ENCODE results near the gene SUDS3. TPM values are rescaled to one million over a fixed set of nuclear protein-coding genes. Genes with fewer than 3 reads are reported as not detected.

Gene SUDS3
- total and polyA plus RNA-seq, 4 donors = 6.7 to 22.8 (median 12.3) TPM

DNA sequence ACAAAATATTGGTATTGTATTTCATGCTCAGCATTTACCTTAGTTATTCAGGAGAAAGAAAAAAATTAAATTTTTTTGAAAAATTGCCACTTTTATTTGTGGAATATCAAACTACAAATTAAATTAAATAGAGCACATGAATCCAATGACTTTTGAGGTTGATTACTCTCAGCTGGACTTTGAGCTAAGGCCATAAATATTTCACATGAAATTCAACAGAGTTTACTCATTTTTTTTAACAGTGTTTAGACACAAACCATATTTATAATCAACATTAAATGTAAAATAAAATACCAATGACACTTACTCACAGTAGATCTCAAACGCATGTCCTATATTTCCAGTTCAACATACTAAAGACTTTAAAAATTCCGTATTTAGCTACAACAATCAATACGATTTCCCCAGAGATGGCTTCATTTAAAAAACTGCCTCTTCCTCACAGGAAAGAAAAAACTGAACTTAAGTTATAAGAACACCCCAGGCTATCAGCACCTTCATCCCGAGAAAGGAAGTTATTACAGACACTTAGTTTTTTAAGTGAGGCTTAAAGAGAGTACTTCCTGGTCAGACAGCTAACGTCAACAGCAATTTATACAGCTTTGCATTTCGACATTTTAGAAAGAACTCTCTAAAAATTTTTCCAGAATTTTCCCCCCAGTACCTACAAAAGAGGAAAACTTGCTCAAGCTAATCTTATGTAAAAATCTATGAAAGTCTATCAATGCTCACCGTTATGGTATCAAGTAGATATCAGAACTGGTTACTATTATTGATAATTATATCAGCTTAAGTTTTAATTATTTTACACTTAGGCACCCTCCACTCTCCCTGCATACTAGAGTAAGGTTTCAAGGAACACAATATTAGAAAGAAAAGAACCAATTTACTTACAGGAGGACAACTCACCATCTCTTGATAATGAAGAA lies 17.5 kb upstream of the SUDS3 start:
- H3K9me3 ChIP-seq (ENCODE audit: control insufficient read depth in 4 of 4, low read length in 3 of 4) = no peaks in the 10 kb centered on the region
- no peak for TF ChIP-seq FOXA2 (IDR thresholded peaks at IDR 0.05)
- no peak for TF ChIP-seq NR2F2 (IDR thresholded peaks at IDR 0.05)
- TF ChIP-seq, protein P1, sequence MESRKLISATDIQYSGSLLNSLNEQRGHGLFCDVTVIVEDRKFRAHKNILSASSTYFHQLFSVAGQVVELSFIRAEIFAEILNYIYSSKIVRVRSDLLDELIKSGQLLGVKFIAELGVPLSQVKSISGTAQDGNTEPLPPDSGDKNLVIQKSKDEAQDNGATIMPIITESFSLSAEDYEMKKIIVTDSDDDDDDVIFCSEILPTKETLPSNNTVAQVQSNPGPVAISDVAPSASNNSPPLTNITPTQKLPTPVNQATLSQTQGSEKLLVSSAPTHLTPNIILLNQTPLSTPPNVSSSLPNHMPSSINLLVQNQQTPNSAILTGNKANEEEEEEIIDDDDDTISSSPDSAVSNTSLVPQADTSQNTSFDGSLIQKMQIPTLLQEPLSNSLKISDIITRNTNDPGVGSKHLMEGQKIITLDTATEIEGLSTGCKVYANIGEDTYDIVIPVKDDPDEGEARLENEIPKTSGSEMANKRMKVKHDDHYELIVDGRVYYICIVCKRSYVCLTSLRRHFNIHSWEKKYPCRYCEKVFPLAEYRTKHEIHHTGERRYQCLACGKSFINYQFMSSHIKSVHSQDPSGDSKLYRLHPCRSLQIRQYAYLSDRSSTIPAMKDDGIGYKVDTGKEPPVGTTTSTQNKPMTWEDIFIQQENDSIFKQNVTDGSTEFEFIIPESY (IDR thresholded peaks at IDR 0.05) = no peak
- no peak for TF ChIP-seq TAF1 (conservative IDR thresholded peaks at IDR 0.05)
- no peak for TF ChIP-seq RXRA (IDR thresholded peaks at IDR 0.05)
- peak; percentile 72 to 74 for TF ChIP-seq HNF4A (conservative IDR thresholded peaks at IDR 0.05)
- peak; percentile 32 for TF ChIP-seq HNF4G (IDR thresholded peaks at IDR 0.05)
- TF ChIP-seq JUND (IDR thresholded peaks at IDR 0.05) = no peak
- TF ChIP-seq FOXA1 (IDR thresholded peaks at IDR 0.05) = no peak
- H3K9ac ChIP-seq (ENCODE audit: low read depth in 1 of 2, low read length in 2 of 2) = peak overlapping the region in 1 of 2 donors; percentile 42
- peak overlapping the region; percentile 51 to 57 for H3K27ac ChIP-seq (ENCODE audit: low read depth in 1 of 2, low read length in 2 of 2)
- no peaks in the 10 kb centered on the region for H3K27me3 ChIP-seq (ENCODE audit: control insufficient read depth in 4 of 4, insufficient read depth in 4 of 4, low read length in 3 of 4)
- peaks cover 6 to 34% (median 23%) of the 10 kb centered on the region in 4 donors for H3K4me1 ChIP-seq (ENCODE audit: control insufficient read depth in 4 of 4, insufficient read depth in 4 of 4, low read length in 3 of 4)
- no peak overlapping the region for H3K4me3 ChIP-seq (ENCODE audit: low read depth in 1 of 3, low read length in 3 of 3)
- 42% methylated on average over 7 of the region's 7 CpGs for WGBS
- H3K36me3 ChIP-seq (ENCODE audit: control insufficient read depth in 4 of 4, insufficient read depth in 3 of 4, low read depth in 1 of 4, low read length in 3 of 4) = no peaks in the 10 kb centered on the region
- no peak for DNase-seq (ENCODE audit: low spot score)

DNA sequence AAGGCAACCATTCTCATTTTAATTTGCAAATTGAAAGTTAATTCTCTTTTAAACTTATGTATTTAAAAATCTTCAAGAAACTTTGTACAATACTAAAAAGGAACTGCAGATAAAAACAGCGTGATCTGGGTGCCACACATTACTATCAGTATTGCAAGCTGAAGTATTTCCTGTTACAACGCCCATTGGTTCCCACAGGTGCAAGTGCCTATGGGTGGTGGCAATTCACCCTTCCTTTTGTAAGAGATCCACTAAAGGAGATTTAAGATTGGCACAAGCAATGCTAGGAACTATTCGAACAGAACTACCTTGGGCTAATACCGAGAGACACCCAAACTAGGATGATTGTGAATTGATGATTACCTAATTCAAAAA lies 16.8 kb upstream of the SUDS3 start:
- 74% methylated on average over 4 of the region's 4 CpGs for WGBS
- no peaks in the 10 kb centered on the region for H3K27me3 ChIP-seq (ENCODE audit: control insufficient read depth in 4 of 4, insufficient read depth in 4 of 4, low read length in 3 of 4)
- no peak for DNase-seq (ENCODE audit: low spot score)
- peak overlapping the region; percentile 51 to 57 for H3K27ac ChIP-seq (ENCODE audit: low read depth in 1 of 2, low read length in 2 of 2)
- H3K36me3 ChIP-seq (ENCODE audit: control insufficient read depth in 4 of 4, insufficient read depth in 3 of 4, low read depth in 1 of 4, low read length in 3 of 4) = no peaks in the 10 kb centered on the region
- no peak overlapping the region for H3K9ac ChIP-seq (ENCODE audit: low read depth in 1 of 2, low read length in 2 of 2)
- no peaks in the 10 kb centered on the region for H3K9me3 ChIP-seq (ENCODE audit: control insufficient read depth in 4 of 4, low read length in 3 of 4)
- TF ChIP-seq, protein P1 (IDR thresholded peaks at IDR 0.05) = no peak
- TF ChIP-seq FOXA1 (IDR thresholded peaks at IDR 0.05) (no peak), HNF4G (IDR thresholded peaks at IDR 0.05) (no peak), SP1 (IDR thresholded peaks at IDR 0.05) (no peak), RAD21 (IDR thresholded peaks at IDR 0.05) (no peak), GABPA (IDR thresholded peaks at IDR 0.05 in 1 of 2, conservative IDR thresholded peaks at IDR 0.05 in 1 of 2) (no peak), NR2F2 (IDR thresholded peaks at IDR 0.05) (no peak), RXRA (IDR thresholded peaks at IDR 0.05) (no peak), FOXA2 (IDR thresholded peaks at IDR 0.05) (no peak)
- TF ChIP-seq, protein P2, sequence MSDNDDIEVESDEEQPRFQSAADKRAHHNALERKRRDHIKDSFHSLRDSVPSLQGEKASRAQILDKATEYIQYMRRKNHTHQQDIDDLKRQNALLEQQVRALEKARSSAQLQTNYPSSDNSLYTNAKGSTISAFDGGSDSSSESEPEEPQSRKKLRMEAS (IDR thresholded peaks at IDR 0.05) = no peak
- TF ChIP-seq, protein P3, sequence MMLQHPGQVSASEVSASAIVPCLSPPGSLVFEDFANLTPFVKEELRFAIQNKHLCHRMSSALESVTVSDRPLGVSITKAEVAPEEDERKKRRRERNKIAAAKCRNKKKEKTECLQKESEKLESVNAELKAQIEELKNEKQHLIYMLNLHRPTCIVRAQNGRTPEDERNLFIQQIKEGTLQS (IDR thresholded peaks at IDR 0.05) = no peak
- no peak overlapping the region for H3K4me3 ChIP-seq (ENCODE audit: low read depth in 1 of 3, low read length in 3 of 3)
- H3K4me1 ChIP-seq (ENCODE audit: control insufficient read depth in 4 of 4, insufficient read depth in 4 of 4, low read length in 3 of 4) = peaks cover 6 to 34% (median 23%) of the 10 kb centered on the region in 4 donors
